CMK (cell line): ENCODE data around the gene KRTAP10-1.

Source experiments
- DNase-seq: peaks from one replicate; pipeline ENCODE4 v3.0.0-alpha.2; 2010; ENCODE audit warnings: low read depth

KRTAP10-1 gene

DNA sequence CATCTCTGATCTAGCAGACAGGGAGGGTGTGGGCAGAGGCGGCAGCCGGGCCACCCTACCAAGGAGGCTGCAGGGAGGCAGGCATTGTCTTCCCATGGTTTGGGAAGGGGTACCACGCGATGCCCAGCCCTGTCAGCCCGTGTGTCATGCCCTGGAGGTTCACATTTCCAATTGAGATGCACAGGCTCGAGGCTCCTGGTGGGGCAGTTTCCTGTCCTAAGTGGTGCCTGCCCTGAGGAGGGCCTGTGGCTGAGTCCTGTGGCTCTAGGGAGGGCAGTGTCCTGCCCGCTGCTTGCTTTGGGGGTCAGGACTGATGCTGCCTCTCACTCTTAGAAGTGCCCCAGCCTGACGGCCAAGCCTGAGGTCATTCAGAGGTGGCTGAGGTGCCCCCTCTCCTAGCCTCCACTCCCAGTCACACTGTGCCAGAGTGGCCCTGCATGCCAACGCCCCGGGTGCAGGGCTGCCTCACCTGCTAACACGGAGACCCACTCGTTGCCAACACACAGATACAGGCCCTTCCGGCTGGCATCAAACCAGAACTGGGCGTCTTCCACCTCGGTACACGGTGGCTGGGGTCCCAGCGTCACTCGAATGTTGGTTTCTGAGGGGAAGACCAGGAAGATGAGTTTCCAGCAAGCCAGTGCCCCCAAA is 11.9 kb downstream of the KRTAP10-1 start:
- DNase-seq: no peak

GRCh38 chr21:44527156-44527982 is 12.6 kb downstream of the KRTAP10-1 start:
- no peak for DNase-seq

DNA sequence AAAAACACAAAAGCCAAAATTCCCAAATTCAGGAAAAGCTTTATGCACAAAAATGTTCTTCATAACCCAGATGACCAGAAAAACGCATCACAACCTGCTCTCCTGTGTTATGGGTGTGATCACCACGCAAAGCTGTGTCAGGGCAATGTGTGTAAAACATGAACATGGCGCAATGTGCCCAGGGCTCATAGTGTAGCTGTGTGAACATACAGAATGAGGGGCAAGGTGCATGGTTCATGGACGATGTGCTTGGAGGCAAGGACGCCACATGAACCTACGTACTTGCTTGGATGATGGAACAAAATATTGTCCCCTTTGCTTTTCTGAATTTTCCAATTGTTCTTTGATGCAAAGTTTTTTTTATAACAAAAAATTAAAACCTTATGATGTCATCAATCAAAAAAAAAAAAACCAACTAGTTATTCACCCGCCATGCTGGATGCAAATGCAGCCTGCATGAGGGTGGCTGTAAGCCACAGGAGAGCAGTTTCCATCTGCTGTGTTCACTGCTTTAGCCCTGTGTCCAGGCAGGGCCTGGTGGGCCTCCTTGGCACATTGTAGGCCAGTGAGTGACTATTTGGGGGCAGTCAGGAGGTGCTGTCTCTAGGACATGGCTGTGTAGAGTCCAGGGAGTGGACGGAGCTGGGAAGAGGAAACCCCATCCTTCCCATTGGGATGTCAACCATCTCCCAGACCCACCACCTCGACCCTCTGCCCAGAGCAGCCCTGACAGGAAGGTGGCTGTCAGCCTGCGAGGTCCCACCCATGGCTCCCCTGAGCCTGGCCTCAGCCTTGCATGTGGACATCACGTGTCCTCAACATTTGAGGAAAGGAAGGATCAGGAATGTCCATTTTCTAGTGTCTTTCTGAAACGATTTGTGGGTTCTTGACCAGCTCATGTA is 13.6 kb downstream of the KRTAP10-1 start:
- no peak for DNase-seq

DNA sequence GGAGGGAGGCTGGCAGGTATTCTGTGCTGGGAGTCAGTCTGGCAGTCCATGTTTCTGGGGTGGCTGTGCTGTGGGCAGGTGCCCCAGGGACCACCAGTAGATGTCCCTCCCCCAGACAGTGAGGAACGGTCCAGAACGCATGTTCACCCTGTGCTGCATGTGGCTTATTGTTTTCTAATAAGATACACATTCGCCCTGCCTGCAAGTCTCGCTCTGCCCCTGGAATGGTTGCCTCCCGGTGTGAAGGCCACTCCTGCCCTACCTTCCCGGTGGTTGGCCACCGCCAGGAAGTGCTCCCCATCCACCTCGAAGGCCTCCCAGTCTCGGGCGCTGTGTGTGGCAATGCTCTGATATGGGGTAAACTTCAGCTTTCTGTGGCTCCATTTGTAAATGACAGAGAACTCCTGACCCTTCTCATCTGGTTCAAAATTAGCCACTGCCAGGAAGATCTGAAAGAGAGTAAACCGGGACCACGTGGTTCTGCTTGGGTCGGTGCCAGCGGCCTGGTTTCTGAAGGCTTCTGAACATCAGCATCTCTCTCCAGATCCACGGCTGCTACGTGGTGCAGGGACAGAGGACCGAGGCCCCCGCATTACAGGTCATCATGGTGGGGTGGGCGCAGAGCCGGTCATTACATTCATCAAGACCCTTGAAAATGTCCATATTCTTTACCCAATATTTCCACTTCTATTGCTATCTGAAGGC is 14.5 kb downstream of the KRTAP10-1 start:
- no peak for DNase-seq

DNA sequence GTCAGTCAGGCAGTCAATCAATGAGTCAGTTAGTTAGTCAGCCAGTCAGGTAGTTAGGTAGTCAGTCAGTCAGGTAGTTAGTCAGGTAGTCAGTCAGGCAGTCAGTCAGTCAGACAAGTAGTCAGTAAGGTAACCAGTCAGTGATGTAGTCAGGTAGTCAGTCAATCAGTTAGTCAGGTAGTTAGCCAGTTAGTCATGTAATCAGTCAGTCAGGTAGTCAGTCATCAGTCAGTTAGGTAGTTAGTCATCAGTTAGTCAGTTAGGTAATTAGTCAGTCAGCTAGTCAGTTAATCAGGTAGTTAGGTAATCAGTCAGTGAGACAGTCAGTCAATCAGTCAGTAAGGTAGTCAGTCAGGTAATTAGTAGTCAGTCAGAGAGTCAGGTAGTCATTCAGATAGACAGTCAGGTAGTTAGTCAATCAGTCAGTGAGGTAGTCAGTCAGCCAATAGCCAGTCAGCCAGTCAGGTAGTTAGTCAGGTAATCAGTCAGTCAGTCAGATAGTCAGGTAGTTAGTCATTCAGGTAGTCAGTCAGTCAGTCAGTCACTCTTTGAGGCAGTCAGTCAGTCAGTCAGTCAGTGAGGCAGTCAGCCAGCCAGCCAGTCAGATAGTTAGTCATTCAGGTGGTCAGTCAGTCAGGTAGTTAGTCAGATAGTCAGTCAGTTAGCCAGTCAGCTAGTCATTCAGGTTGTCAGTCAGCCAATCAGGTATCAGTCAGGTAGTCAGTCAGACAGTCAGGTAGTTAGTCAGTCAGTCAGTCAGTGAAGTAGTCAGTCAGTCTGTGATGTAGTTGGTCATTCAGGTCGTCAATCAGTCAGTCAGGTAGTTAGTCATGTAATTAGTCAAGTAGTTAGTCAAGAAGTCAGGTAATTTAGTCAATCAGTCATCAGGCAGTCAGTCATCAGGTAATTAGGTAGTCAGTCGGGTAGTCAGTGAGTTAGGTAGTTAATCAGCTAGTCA is 15.3 kb downstream of the KRTAP10-1 start:
- no peak for DNase-seq

- no peak for DNase-seq
These were observed 16.2 kb downstream of the KRTAP10-1 start for GRCh38 chr21:44523567-44524413.

GRCh38 chr21:44522753-44523204 is 17.2 kb downstream of the KRTAP10-1 start:
- DNase-seq: no peak

GRCh38 chr21:44521928-44522752 is 17.9 kb downstream of the KRTAP10-1 start:
- DNase-seq: no peak

GRCh38 chr21:44521301-44521927 is 18.6 kb downstream of the KRTAP10-1 start:
- DNase-seq: no peak

DNA sequence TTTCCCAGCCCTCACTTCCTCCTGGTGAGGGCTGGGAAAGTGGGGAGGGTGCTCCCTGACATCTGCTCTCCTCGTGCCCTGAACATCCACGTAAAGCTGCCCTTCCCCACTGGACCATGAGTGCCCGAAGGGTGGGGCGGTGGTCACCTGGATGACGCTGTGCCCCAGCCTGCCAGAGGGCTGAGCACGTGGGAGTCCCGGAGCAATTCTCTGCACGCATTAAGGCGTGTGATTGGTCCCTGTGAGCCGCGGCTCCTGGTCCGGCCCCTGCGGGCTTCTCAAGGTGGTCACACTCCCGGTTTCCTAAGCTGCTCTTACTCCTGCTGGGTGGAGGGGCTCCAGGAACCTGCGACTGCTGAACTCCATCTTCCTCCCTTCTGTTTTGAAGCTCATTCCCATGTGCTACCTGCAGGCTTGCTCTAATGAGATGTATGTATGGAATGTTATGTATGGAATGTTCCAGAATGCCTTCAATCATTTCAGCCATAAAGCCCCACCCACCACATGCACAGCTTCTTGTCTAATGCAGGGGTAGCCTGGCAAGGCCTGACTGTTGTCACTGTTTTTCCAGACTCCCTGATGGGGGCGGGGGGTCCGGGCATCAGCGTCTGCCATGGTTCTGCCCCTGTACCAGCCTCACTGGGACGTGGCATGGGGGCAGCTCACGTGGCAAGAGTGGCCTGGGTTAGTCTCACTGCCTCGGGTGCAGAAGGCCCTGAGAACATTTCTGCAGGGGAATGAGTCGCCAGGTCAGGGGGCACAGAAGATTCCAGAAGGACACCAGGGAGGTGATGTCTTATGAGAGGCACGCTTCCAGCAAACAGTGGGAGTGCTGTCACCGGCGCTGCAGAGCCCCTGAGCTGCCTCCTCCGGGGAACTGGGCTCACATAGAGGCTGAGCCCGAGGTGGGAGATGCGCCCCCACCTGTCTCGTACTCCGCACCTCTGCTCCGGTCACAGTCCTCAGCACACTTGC is 19.4 kb downstream of the KRTAP10-1 start:
- DNase-seq: no peak

GRCh38 chr21:44519346-44520325 is 20.4 kb downstream of the KRTAP10-1 start:
- DNase-seq: no peak

GRCh38 chr21:44518686-44519085 is 21.3 kb downstream of the KRTAP10-1 start:
- no peak for DNase-seq

- DNase-seq: peak; percentile 91
These were observed 22.7 kb downstream of the KRTAP10-1 start for GRCh38 chr21:44517175-44517899.

DNA sequence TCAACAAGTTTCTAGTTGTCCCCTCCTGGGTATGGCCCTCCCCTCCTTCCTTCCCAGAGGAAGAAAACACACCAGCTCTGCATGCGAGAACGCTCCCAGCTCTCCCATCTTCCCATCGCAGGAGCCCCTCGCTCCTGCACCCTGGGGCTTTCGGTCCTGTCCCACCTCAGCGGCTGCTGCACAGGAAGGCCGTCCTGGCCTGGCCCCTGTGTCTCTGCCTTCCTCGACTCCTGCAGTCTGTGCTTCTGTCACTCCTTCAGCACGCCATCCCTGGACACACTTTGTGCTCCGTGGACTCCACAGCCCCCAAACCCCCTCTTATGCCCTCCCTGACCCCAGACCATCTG is 23.2 kb downstream of the KRTAP10-1 start:
- no peak for DNase-seq

DNA sequence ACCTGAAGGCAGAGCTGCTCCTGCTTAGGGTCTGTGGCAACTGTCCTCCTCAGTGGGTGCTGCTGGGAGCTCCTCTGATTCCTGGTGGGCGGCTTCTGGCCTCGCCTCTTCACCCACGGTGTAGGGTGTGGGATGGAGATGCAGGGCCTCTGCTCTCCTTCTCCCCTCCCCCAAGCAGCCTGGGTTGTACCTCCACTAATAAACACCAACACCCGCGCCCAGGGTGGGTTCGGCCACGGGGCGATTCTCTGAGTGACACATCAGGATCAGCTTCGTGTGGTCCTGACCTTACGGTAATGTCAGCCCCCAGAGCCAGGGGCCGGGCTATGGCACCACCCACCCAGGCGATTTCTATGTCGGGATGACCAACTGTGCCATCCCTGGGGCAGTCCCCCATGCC is 23.7 kb downstream of the KRTAP10-1 start:
- no peak for DNase-seq
